ENCODE results near the gene MZT2A. TPM values are rescaled to one million over a fixed set of nuclear protein-coding genes. Genes with fewer than 3 reads are reported as not detected.
"Not testable (repeated sequence)": the region's sequence is repeated elsewhere in the genome, so short reads cannot be mapped to it uniquely, and the experiment has no call there.

The MZT2A gene
- total and polyA plus RNA-seq, 2 donors (not counting 1 experiment from before 2014, with no cell fraction given) = 30.1 to 88.4 TPM

GRCh38 chr2:131535526-131535925 lies 43.3 kb upstream of the MZT2A start:
- no peak overlapping the region for H3K9ac ChIP-seq (ENCODE audit: insufficient read depth, low read length)
- no peaks in the 10 kb centered on the region for H4K20me1 ChIP-seq (ENCODE audit: control insufficient read depth, extremely low read depth, insufficient read depth, low read length)
- H3K27me3 ChIP-seq (ENCODE audit: control insufficient read depth, insufficient read depth, low read length) = no peaks in the 10 kb centered on the region
- H3K9me3 ChIP-seq (ENCODE audit: control insufficient read depth, insufficient read depth, low read depth, low read length) = no peaks in the 10 kb centered on the region
- no peak for DNase-seq (ENCODE audit: low read depth in 2 of 2)
- H3K4me1 ChIP-seq (ENCODE audit: control insufficient read depth, extremely low read depth, insufficient read depth, low read length) = no peaks in the 10 kb centered on the region
- H3K4me2 ChIP-seq (ENCODE audit: extremely low read depth, insufficient read depth, low read length) = no peak overlapping the region
- no peak overlapping the region for H3K4me3 ChIP-seq (replicated peaks in 1 of 4; ENCODE audit: control extremely low read depth in 1 of 4, insufficient read depth in 1 of 4, low read depth in 3 of 4, low read length in 4 of 4)
- no peaks in the 10 kb centered on the region for H3K36me3 ChIP-seq (ENCODE audit: control insufficient read depth, insufficient read depth, low read length)
- TF ChIP-seq EZH2 (IDR thresholded peaks at IDR 0.05; ENCODE audit: low read length, missing control alignments) = no peak
- no peaks in the 10 kb centered on the region for H3K79me2 ChIP-seq (ENCODE audit: control insufficient read depth, insufficient read depth, low read length)
- H2AFZ ChIP-seq (ENCODE audit: low read length) = no peak overlapping the region
- H3K27ac ChIP-seq (ENCODE audit: insufficient read depth, low read length) = no peak overlapping the region

GRCh38 chr2:131534965-131535364 lies 42.8 kb upstream of the MZT2A start:
- H4K20me1 ChIP-seq (ENCODE audit: control insufficient read depth, extremely low read depth, insufficient read depth, low read length); H3K9ac ChIP-seq (ENCODE audit: insufficient read depth, low read length); H3K27ac ChIP-seq (ENCODE audit: insufficient read depth, low read length); DNase-seq (ENCODE audit: low read depth in 2 of 2); H3K4me3 ChIP-seq (replicated peaks in 1 of 4; ENCODE audit: control extremely low read depth in 1 of 4, insufficient read depth in 1 of 4, low read depth in 3 of 4, low read length in 4 of 4); H3K4me1 ChIP-seq (ENCODE audit: control insufficient read depth, extremely low read depth, insufficient read depth, low read length); H3K4me2 ChIP-seq (ENCODE audit: extremely low read depth, insufficient read depth, low read length); H2AFZ ChIP-seq (ENCODE audit: low read length); H3K27me3 ChIP-seq (ENCODE audit: control insufficient read depth, insufficient read depth, low read length); H3K9me3 ChIP-seq (ENCODE audit: control insufficient read depth, insufficient read depth, low read depth, low read length); H3K79me2 ChIP-seq (ENCODE audit: control insufficient read depth, insufficient read depth, low read length); H3K36me3 ChIP-seq (ENCODE audit: control insufficient read depth, insufficient read depth, low read length): not testable (repeated sequence)

- not testable (repeated sequence) for H3K9ac ChIP-seq (ENCODE audit: insufficient read depth, low read length); H3K9me3 ChIP-seq (ENCODE audit: control insufficient read depth, insufficient read depth, low read depth, low read length); H3K36me3 ChIP-seq (ENCODE audit: control insufficient read depth, insufficient read depth, low read length); H3K79me2 ChIP-seq (ENCODE audit: control insufficient read depth, insufficient read depth, low read length); DNase-seq (ENCODE audit: low read depth in 2 of 2); H2AFZ ChIP-seq (ENCODE audit: low read length); H3K4me3 ChIP-seq (replicated peaks in 1 of 4; ENCODE audit: control extremely low read depth in 1 of 4, insufficient read depth in 1 of 4, low read depth in 3 of 4, low read length in 4 of 4); H3K4me2 ChIP-seq (ENCODE audit: extremely low read depth, insufficient read depth, low read length); H3K27ac ChIP-seq (ENCODE audit: insufficient read depth, low read length); H3K4me1 ChIP-seq (ENCODE audit: control insufficient read depth, extremely low read depth, insufficient read depth, low read length); H3K27me3 ChIP-seq (ENCODE audit: control insufficient read depth, insufficient read depth, low read length); H4K20me1 ChIP-seq (ENCODE audit: control insufficient read depth, extremely low read depth, insufficient read depth, low read length)
Observed at GRCh38 chr2:131534317-131534672, 42.1 kb upstream of the MZT2A start.

DNA sequence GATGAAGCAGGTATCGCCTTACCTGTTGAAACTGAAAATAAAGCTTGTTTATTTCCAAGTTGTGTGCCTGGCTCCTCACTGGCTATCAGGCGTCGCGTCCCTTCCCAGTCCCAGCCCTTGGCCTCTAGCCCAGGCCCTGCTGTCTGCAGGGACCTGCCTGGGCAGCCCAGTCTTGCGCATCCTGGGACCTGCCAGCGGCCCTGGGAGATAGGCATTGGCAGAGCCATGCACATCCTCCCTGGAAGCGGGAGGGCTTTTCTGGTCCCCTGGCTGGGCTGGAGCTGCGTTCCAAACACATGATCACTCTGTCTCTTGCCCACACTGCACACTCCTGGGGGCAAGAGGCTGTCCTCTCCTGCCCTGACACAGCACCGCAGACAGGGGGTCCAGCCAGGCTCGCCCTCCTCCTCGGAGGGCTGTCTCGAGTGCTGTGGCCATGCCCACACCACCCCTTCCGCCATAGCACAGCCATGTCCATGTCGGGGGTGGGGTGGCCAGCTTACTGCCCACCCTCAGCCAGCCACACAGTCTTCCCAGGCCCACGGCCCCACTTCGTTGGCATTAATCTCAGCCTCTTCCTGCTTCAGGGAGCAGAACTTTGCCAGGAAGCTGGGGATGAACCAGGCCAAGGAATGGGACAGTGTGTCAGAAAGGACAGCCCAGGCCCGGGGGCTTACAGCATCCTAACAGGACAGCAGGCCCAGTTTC lies 41.6 kb upstream of the MZT2A start:
- not testable (repeated sequence) for DNase-seq (ENCODE audit: low read depth in 2 of 2); H3K27me3 ChIP-seq (ENCODE audit: control insufficient read depth, insufficient read depth, low read length); H3K4me2 ChIP-seq (ENCODE audit: extremely low read depth, insufficient read depth, low read length); H3K9me3 ChIP-seq (ENCODE audit: control insufficient read depth, insufficient read depth, low read depth, low read length); H3K4me1 ChIP-seq (ENCODE audit: control insufficient read depth, extremely low read depth, insufficient read depth, low read length); H2AFZ ChIP-seq (ENCODE audit: low read length); H4K20me1 ChIP-seq (ENCODE audit: control insufficient read depth, extremely low read depth, insufficient read depth, low read length); H3K9ac ChIP-seq (ENCODE audit: insufficient read depth, low read length); H3K4me3 ChIP-seq (replicated peaks in 1 of 4; ENCODE audit: control extremely low read depth in 1 of 4, insufficient read depth in 1 of 4, low read depth in 3 of 4, low read length in 4 of 4); H3K36me3 ChIP-seq (ENCODE audit: control insufficient read depth, insufficient read depth, low read length); H3K79me2 ChIP-seq (ENCODE audit: control insufficient read depth, insufficient read depth, low read length); H3K27ac ChIP-seq (ENCODE audit: insufficient read depth, low read length)

GRCh38 chr2:131532723-131533608 lies 40.8 kb upstream of the MZT2A start:
- DNase-seq (ENCODE audit: low read depth in 2 of 2); H3K4me3 ChIP-seq (replicated peaks in 1 of 4; ENCODE audit: control extremely low read depth in 1 of 4, insufficient read depth in 1 of 4, low read depth in 3 of 4, low read length in 4 of 4); H3K36me3 ChIP-seq (ENCODE audit: control insufficient read depth, insufficient read depth, low read length); H2AFZ ChIP-seq (ENCODE audit: low read length); H3K79me2 ChIP-seq (ENCODE audit: control insufficient read depth, insufficient read depth, low read length); H3K4me1 ChIP-seq (ENCODE audit: control insufficient read depth, extremely low read depth, insufficient read depth, low read length); H3K9me3 ChIP-seq (ENCODE audit: control insufficient read depth, insufficient read depth, low read depth, low read length); H3K4me2 ChIP-seq (ENCODE audit: extremely low read depth, insufficient read depth, low read length); H3K9ac ChIP-seq (ENCODE audit: insufficient read depth, low read length); H3K27ac ChIP-seq (ENCODE audit: insufficient read depth, low read length); H4K20me1 ChIP-seq (ENCODE audit: control insufficient read depth, extremely low read depth, insufficient read depth, low read length); H3K27me3 ChIP-seq (ENCODE audit: control insufficient read depth, insufficient read depth, low read length): not testable (repeated sequence)

GRCh38 chr2:131531547-131532185 lies 39.5 kb upstream of the MZT2A start:
- H3K9me3 ChIP-seq (ENCODE audit: control insufficient read depth, insufficient read depth, low read depth, low read length); DNase-seq (ENCODE audit: low read depth in 2 of 2); H3K36me3 ChIP-seq (ENCODE audit: control insufficient read depth, insufficient read depth, low read length); H2AFZ ChIP-seq (ENCODE audit: low read length); H3K27me3 ChIP-seq (ENCODE audit: control insufficient read depth, insufficient read depth, low read length); H3K9ac ChIP-seq (ENCODE audit: insufficient read depth, low read length); H4K20me1 ChIP-seq (ENCODE audit: control insufficient read depth, extremely low read depth, insufficient read depth, low read length); H3K4me2 ChIP-seq (ENCODE audit: extremely low read depth, insufficient read depth, low read length); H3K79me2 ChIP-seq (ENCODE audit: control insufficient read depth, insufficient read depth, low read length); H3K4me1 ChIP-seq (ENCODE audit: control insufficient read depth, extremely low read depth, insufficient read depth, low read length); H3K4me3 ChIP-seq (replicated peaks in 1 of 4; ENCODE audit: control extremely low read depth in 1 of 4, insufficient read depth in 1 of 4, low read depth in 3 of 4, low read length in 4 of 4); H3K27ac ChIP-seq (ENCODE audit: insufficient read depth, low read length): not testable (repeated sequence)
